Measurements from ENCODE around the gene GSC2.

DNA sequence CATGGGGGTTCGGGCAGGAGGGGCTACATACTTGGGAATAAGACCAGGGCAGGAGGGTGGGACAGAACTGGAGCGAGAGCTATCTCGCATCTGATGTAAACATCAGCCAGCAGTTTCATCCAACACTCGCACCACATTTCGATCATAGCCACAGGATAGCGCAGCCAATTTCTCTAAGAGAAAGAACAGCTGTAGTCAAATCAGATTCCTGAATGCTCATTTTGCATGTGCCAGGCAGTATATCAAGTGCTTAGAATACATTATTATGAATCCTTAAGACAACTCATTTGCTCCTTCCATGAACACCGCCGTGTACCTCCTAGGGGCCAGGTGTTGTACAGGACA is 42.4 kb downstream of the GSC2 start:
- TF ChIP-seq, protein P1, sequence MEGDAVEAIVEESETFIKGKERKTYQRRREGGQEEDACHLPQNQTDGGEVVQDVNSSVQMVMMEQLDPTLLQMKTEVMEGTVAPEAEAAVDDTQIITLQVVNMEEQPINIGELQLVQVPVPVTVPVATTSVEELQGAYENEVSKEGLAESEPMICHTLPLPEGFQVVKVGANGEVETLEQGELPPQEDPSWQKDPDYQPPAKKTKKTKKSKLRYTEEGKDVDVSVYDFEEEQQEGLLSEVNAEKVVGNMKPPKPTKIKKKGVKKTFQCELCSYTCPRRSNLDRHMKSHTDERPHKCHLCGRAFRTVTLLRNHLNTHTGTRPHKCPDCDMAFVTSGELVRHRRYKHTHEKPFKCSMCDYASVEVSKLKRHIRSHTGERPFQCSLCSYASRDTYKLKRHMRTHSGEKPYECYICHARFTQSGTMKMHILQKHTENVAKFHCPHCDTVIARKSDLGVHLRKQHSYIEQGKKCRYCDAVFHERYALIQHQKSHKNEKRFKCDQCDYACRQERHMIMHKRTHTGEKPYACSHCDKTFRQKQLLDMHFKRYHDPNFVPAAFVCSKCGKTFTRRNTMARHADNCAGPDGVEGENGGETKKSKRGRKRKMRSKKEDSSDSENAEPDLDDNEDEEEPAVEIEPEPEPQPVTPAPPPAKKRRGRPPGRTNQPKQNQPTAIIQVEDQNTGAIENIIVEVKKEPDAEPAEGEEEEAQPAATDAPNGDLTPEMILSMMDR (IDR thresholded peaks at IDR 0.05; ENCODE audit: insufficient read depth, low read length), result no peak
- TF ChIP-seq POLR2AphosphoS5 (IDR thresholded peaks at IDR 0.05; ENCODE audit: low read depth) (no peak), GABPA (IDR thresholded peaks at IDR 0.05; ENCODE audit: low read depth) (no peak)
- TF ChIP-seq, protein P2, sequence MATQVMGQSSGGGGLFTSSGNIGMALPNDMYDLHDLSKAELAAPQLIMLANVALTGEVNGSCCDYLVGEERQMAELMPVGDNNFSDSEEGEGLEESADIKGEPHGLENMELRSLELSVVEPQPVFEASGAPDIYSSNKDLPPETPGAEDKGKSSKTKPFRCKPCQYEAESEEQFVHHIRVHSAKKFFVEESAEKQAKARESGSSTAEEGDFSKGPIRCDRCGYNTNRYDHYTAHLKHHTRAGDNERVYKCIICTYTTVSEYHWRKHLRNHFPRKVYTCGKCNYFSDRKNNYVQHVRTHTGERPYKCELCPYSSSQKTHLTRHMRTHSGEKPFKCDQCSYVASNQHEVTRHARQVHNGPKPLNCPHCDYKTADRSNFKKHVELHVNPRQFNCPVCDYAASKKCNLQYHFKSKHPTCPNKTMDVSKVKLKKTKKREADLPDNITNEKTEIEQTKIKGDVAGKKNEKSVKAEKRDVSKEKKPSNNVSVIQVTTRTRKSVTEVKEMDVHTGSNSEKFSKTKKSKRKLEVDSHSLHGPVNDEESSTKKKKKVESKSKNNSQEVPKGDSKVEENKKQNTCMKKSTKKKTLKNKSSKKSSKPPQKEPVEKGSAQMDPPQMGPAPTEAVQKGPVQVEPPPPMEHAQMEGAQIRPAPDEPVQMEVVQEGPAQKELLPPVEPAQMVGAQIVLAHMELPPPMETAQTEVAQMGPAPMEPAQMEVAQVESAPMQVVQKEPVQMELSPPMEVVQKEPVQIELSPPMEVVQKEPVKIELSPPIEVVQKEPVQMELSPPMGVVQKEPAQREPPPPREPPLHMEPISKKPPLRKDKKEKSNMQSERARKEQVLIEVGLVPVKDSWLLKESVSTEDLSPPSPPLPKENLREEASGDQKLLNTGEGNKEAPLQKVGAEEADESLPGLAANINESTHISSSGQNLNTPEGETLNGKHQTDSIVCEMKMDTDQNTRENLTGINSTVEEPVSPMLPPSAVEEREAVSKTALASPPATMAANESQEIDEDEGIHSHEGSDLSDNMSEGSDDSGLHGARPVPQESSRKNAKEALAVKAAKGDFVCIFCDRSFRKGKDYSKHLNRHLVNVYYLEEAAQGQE (IDR thresholded peaks at IDR 0.05; ENCODE audit: insufficient replicate concordance, low read depth), result no peak

All from HL-60 (cell line).